PC-3 (cell line): ENCODE measurements around the gene MPZL1.

Experiments used
- EZH2 ChIP-seq: fragments of 300-600 bp; sonication (generic); IDR thresholded peaks from one replicate; pipeline ENCODE4 v1.6.1; 2017; ENCODE audit warnings: antibody characterized with exemption, mild to moderate bottlenecking, low read length; ENCODE audit not compliant: unreplicated experiment
- EZH2phosphoT487 ChIP-seq: fragments of 300-600 bp; sonication (generic); IDR thresholded peaks from 2 replicates; pipeline ENCODE4 v1.6.1; 2018; ENCODE audit warnings: mild to moderate bottlenecking, antibody characterized with exemption, low read length, borderline replicate concordance
- TF ChIP-seq, protein P1 (sequence below): fragments of 300-600 bp; sonication (generic); conservative IDR thresholded peaks from 2 replicates; pipeline ENCODE4 v1.5.1; 2017; ENCODE audit warnings: antibody characterized with exemption, low read depth, mild to moderate bottlenecking, low read length

DNA sequence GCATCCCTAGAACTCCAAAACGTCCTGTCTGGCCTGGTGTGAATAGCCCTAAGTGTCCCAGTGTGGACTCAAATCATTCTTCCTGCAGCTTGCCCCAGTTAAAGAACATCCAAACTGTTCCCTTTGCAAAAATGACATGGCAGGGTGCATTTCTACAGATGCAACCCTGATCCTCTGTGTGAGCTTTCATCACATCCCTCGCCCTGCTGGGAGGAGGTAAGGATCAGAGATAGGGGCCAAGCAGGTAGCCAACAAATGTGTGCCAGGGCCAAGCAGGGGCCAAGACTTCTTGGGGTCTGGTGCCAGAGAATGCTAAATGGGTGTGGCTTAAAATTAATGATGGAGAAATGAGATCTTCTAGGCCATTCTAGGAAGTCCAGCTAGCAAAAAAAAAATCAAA is 27.1 kb upstream of the MPZL1 start:
- TF ChIP-seq, protein P1, sequence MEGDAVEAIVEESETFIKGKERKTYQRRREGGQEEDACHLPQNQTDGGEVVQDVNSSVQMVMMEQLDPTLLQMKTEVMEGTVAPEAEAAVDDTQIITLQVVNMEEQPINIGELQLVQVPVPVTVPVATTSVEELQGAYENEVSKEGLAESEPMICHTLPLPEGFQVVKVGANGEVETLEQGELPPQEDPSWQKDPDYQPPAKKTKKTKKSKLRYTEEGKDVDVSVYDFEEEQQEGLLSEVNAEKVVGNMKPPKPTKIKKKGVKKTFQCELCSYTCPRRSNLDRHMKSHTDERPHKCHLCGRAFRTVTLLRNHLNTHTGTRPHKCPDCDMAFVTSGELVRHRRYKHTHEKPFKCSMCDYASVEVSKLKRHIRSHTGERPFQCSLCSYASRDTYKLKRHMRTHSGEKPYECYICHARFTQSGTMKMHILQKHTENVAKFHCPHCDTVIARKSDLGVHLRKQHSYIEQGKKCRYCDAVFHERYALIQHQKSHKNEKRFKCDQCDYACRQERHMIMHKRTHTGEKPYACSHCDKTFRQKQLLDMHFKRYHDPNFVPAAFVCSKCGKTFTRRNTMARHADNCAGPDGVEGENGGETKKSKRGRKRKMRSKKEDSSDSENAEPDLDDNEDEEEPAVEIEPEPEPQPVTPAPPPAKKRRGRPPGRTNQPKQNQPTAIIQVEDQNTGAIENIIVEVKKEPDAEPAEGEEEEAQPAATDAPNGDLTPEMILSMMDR, result no peak
- TF ChIP-seq EZH2, result no peak
- TF ChIP-seq EZH2phosphoT487, result no peak
